ENCODE data around the gene SCMH1. TPM values are rescaled to one million over a fixed set of nuclear protein-coding genes. Genes with fewer than 3 reads are reported as not detected.

The SCMH1 gene
- total and polyA plus RNA-seq, 2 experiments from 2014 or later = 15.0 to 19.4 TPM

GRCh38 chr1:41249319-41249718 lies 7.2 kb upstream of the SCMH1 start:
- no peak overlapping the region for H3K4me3 Mint-ChIP-seq
- Histone ChIP-seq H3K4me3 (no peak overlapping the region), H3K27ac (ENCODE audit: low read depth) (no peak overlapping the region), H3K79me2 (replicated peaks; ENCODE audit: insufficient read depth) (no peaks in the 10 kb centered on the region), H3K27me3 (ENCODE audit: insufficient read depth) (no peaks in the 10 kb centered on the region), H4K20me1 (replicated peaks; ENCODE audit: insufficient read depth) (no peaks in the 10 kb centered on the region), H3K9me2 (ENCODE audit: insufficient read depth) (no peaks in the 10 kb centered on the region), H3K36me3 (ENCODE audit: insufficient read depth) (no peaks in the 10 kb centered on the region), H3K4me1 (ENCODE audit: insufficient read depth) (no peaks in the 10 kb centered on the region), H3F3A (replicated peaks; ENCODE audit: low read depth) (no peaks in the 10 kb centered on the region), H2AFZ (no peak overlapping the region), H3K4me2 (no peak overlapping the region)
- peaks cover 2% of the 10 kb centered on the region; the same call in 2 of the 3 replicates for H3K4me1 Mint-ChIP-seq
- ATAC-seq (no peak), DNase-seq (ENCODE audit: low spot score) (no peak)
- H3K27me3 Mint-ChIP-seq (ENCODE audit: insufficient read depth, low read depth, poor library complexity) = peaks cover 2% of the 10 kb centered on the region
- no peaks in the 10 kb centered on the region for H3K36me3 Mint-ChIP-seq (ENCODE audit: low read depth)
- TF ChIP-seq NANOG (IDR thresholded peaks at IDR 0.05; ENCODE audit: borderline replicate concordance) (no peak), REST (IDR thresholded peaks at IDR 0.05; ENCODE audit: unreplicated experiment) (no peak), ZNF114 (CRISPR knock-in tag; IDR thresholded peaks at IDR 0.05) (no peak), EZH2 (IDR thresholded peaks at IDR 0.05; ENCODE audit: low read depth, unreplicated experiment) (no peak), ETS1 (IDR thresholded peaks at IDR 0.05) (no peak), JUNB (IDR thresholded peaks at IDR 0.05; ENCODE audit: unreplicated experiment) (no peak), CTCF (conservative IDR thresholded peaks at IDR 0.05; ENCODE audit: low read depth in 2 of 2) (no peak), STAT1 (IDR thresholded peaks at IDR 0.05; ENCODE audit: unreplicated experiment) (no peak), ZNF462 (CRISPR knock-in tag; IDR thresholded peaks at IDR 0.05) (no peak), CREB1 (CRISPR knock-in tag; IDR thresholded peaks at IDR 0.05; ENCODE audit: low read depth) (no peak), POLR2AphosphoS5 (IDR thresholded peaks at IDR 0.05; ENCODE audit: low read depth) (no peak), ZNF331 (CRISPR knock-in tag; IDR thresholded peaks at IDR 0.05; ENCODE audit: low read depth) (no peak), EZH2phosphoT487 (IDR thresholded peaks at IDR 0.05; ENCODE audit: unreplicated experiment) (no peak)
- peaks cover 9% of the 10 kb centered on the region; the same call in 2 of the 3 replicates for H3K9me3 Mint-ChIP-seq
- no peak overlapping the region for H3K27ac Mint-ChIP-seq
